K562 (cell line): ENCODE measurements around the gene RAE1. TPM values are rescaled to one million over a fixed set of nuclear protein-coding genes. Genes with fewer than 3 reads are reported as not detected.

Experiments
- ATAC-seq: fragments of 200-7000 bp; cut with Tn5 transposase; 3 replicates; pipeline ENCODE4 v1.9.1; 2020; ENCODE audit warnings: moderate library complexity
- BruUV-seq: library from RNA; stranded (reverse); fragments of 400-500 nt; replicated peaks from 2 replicates; lab custom pipeline; 2021; lab: Mats Ljungman, UMichigan
- CTCF ChIA-PET: fragments of 300-600 bp; formaldehyde crosslinking; extraction: SDS; loops from one replicate; lab custom pipeline; 2021; ENCODE audit warnings: low intra/inter-chr PET ratio; lab: Yijun Ruan, JAX
- POLR2A ChIA-PET: fragments of 300-600, 350-650 bp; sonication (Branson Sonifier 250); formaldehyde crosslinking; extraction: SDS; loops from one replicate; lab custom pipeline; 2021; ENCODE audit warnings: antibody characterized with exemption, inconsistent platforms; lab: Yijun Ruan, JAX
- DNase-seq, 4 experiments: peaks; one replicate each; pipeline versions ENCODE4 v3.0.0 to v3.0.0-alpha.2; 2011 to 2018; ENCODE audit warnings: low spot score in 3 of 4, mixed read lengths in 3 of 4; ENCODE audit errors: extremely low read depth in 1 of 4
- FAIRE-seq: peaks from 2 replicates; lab custom pipeline; 2011; peaks lifted over from hg19 to GRCh38; lab: Jason Lieb, UNC
- H2AFZ ChIP-seq: 2 replicates; pipeline ENCODE4 v1.6.0; 2011; ENCODE audit warnings: low read depth, low read length, control low read depth, inconsistent platforms
- H3K27ac ChIP-seq: fragments of 200-600 bp; 3 replicates; pipeline ENCODE4 v1.8.0; 2011; ENCODE audit warnings: low read depth, mild to moderate bottlenecking, control low read depth, inconsistent platforms, low read length, moderate library complexity, mixed read lengths; ENCODE audit errors: extremely low read depth
- H3K27me3 ChIP-seq, 2 experiments: fragments of 300-600 bp in 1 of 2; 2 replicates in 1 of 2; 3 replicates in 1 of 2; pipeline versions ENCODE4 v1.6.0 to v1.8.0; 2011; ENCODE audit warnings: inconsistent platforms in 2 of 2, low read length in 2 of 2, mild to moderate bottlenecking in 1 of 2, mixed read lengths in 1 of 2, moderate library complexity in 1 of 2; ENCODE audit not compliant: control insufficient read depth in 2 of 2, insufficient read depth in 2 of 2
- H3K36me3 ChIP-seq: fragments of 300-600 bp; 3 replicates; pipeline ENCODE4 v1.8.0; 2011; ENCODE audit warnings: mild to moderate bottlenecking, low read length, inconsistent platforms; ENCODE audit not compliant: control insufficient read depth, insufficient read depth
- H3K4me1 ChIP-seq, 2 experiments: fragments of 200-600 bp in 1 of 2; replicated peaks in 1 of 2; 2 replicates in 1 of 2; 3 replicates in 1 of 2; pipeline versions ENCODE4 v1.5.1 to v1.8.0; 2011; ENCODE audit warnings: inconsistent platforms in 2 of 2, low read length in 2 of 2, mild to moderate bottlenecking in 1 of 2, mixed read lengths in 1 of 2, moderate library complexity in 1 of 2; ENCODE audit not compliant: control insufficient read depth in 2 of 2, insufficient read depth in 2 of 2
- H3K4me2 ChIP-seq: 2 replicates; pipeline ENCODE4 v1.6.1; 2011; ENCODE audit warnings: low read length, control low read depth, inconsistent platforms, mixed read lengths; ENCODE audit not compliant: insufficient read depth
- H3K4me3 ChIP-seq: fragments of 200-600 bp; sonication (generic), shearing (Covaris generic); 2 replicates; pipeline ENCODE4 v1.5.1; 2016; ENCODE audit warnings: control low read depth, inconsistent platforms
- H3K79me2 ChIP-seq: fragments of 200-600 bp; 3 replicates; pipeline ENCODE4 v1.8.0; 2011; ENCODE audit warnings: low read length, inconsistent platforms; ENCODE audit not compliant: control insufficient read depth, insufficient read depth
- H3K9ac ChIP-seq, 2 experiments: 2 replicates each; pipeline versions ENCODE4 v1.6.0 to v1.6.1; 2011; ENCODE audit warnings: low read depth in 2 of 2, low read length in 2 of 2, control low read depth in 1 of 2, inconsistent platforms in 1 of 2, mild to moderate bottlenecking in 1 of 2, mixed read lengths in 1 of 2; ENCODE audit not compliant: insufficient read depth in 1 of 2
- H3K9me1 ChIP-seq: one replicate; pipeline ENCODE4 v1.6.0; 2011; ENCODE audit warnings: inconsistent platforms, mild to moderate bottlenecking, low read length, moderate library complexity; ENCODE audit not compliant: control insufficient read depth, insufficient read depth
- H3K9me3 ChIP-seq: replicated peaks from 2 replicates; pipeline ENCODE4 v1.5.1; 2011; ENCODE audit warnings: low read depth, low read length, inconsistent platforms; ENCODE audit not compliant: control insufficient read depth, insufficient read depth
- H4K20me1 ChIP-seq: replicated peaks from 2 replicates; pipeline ENCODE4 v1.6.1; 2011; ENCODE audit warnings: low read length, inconsistent platforms, mixed read lengths; ENCODE audit not compliant: control insufficient read depth, insufficient read depth
- CREM ChIP-seq: IDR thresholded peaks from 2 replicates; pipeline ENCODE4 v1.6.1; 2014; ENCODE audit warnings: antibody characterized with exemption, low read depth
- CTCFL ChIP-seq: IDR thresholded peaks from 2 replicates; pipeline ENCODE4 v1.6.1; 2011; ENCODE audit warnings: borderline replicate concordance, low read depth, mild to moderate bottlenecking, moderate library complexity, low read length; ENCODE audit not compliant: insufficient read depth, poor library complexity, severe bottlenecking
- GATAD2A ChIP-seq: fragments of 450-650 bp; IDR thresholded peaks from 2 replicates; pipeline ENCODE4 v1.6.1; 2017
- MCM3 ChIP-seq: fragments of 450-650 bp; IDR thresholded peaks from 2 replicates; pipeline ENCODE4 v1.6.1; 2016
- NFE2L1 ChIP-seq: fragments of 450-650 bp; IDR thresholded peaks from 2 replicates; pipeline ENCODE4 v1.6.1; 2016; ENCODE audit warnings: missing genetic modification characterization, low read depth, mild to moderate bottlenecking, missing compliant biosample characterization, moderate library complexity, borderline replicate concordance
- SP1 ChIP-seq: sonication (generic); formaldehyde crosslinking; IDR thresholded peaks from 2 replicates; pipeline ENCODE4 v1.8.1; 2022; ENCODE audit warnings: mild to moderate bottlenecking, missing genetic modification reagents
- ZBTB34 ChIP-seq: fragments of 250-450 bp; sonication (Bioruptor Pico); IDR thresholded peaks from 2 replicates; pipeline ENCODE4 v1.8.0; 2021; ENCODE audit warnings: mild to moderate bottlenecking, moderate library complexity
- ZNF707 ChIP-seq: fragments of 250-450 bp; sonication (Bioruptor Pico); conservative IDR thresholded peaks from 2 replicates; pipeline ENCODE4 v1.8.0; 2022; ENCODE audit warnings: inconsistent platforms, mild to moderate bottlenecking, moderate library complexity
- WGBS: fragments of 100-300 bp; shearing (Covaris generic); methylation state at CpG from one replicate; pipeline ENCODE4 v1.1.6; 2016; ENCODE audit warnings: low coverage, mixed read lengths; ENCODE audit not compliant: insufficient coverage; ENCODE audit errors: missing lambda C conversion rate; 5-methylcytosine and 5-hydroxymethylcytosine counted together
- in situ Hi-C: fragments of 300-500 bp; cut with MboI; formaldehyde crosslinking; loops from 4 replicates; pipeline ENCODE4 v1.15.0; 2018; ENCODE audit warnings: inconsistent platforms, mixed read lengths
- intact Hi-C: fragments of 100-400 bp; cut with micrococcal nuclease; formaldehyde crosslinking; loops from 2 replicates; pipeline ENCODE4 v1.14.2; 2022
- polyA plus RNA-seq, 8 experiments: library from polyadenylated mRNA; depleted of rRNA in 4 of 8; stranded (reverse) in 5 of 8; unstranded in 3 of 8; fragments of >200 nt; fragmentation: Nextera tagmentation in 2 of 8; fragmentation: Illumina TruSeq in 1 of 8; extraction: Ambion mirVana in 2 of 8; extraction: Trizol in 1 of 8; gene quantifications; 2 replicates each; pipeline versions ENCODE4 v1.2.1 to v1.2.3, GENCODE V29; 2011 to 2014; ENCODE audit warnings: inconsistent platforms in 1 of 8, missing spikeins in 1 of 8
- total RNA-seq, 7 experiments: library from RNA; depleted of rRNA in 6 of 7; stranded (reverse); fragments of >200 nt in 6 of 7; fragmentation: Illumina TruSeq in 2 of 7; extraction: Trizol in 2 of 7; gene quantifications; 2 replicates each; pipeline versions ENCODE4 v1.2.1 to v1.2.3, GENCODE V29; 2011 to 2021; ENCODE audit warnings: low replicate concordance in 1 of 7
- TF ChIP-seq, protein P1 (sequence below), 2 experiments: fragments of 250-450 bp in 1 of 2; fragments of 450-650 bp in 1 of 2; sonication (Bioruptor Pico) in 1 of 2; IDR thresholded peaks; 2 replicates each; pipeline versions ENCODE4 v1.6.1 to v1.8.0; 2016 to 2021; ENCODE audit warnings: mild to moderate bottlenecking in 2 of 2, moderate library complexity in 2 of 2, missing compliant biosample characterization in 1 of 2, missing genetic modification characterization in 1 of 2
- TF ChIP-seq, protein P2 (sequence below): sonication (generic); formaldehyde crosslinking; IDR thresholded peaks from 2 replicates; pipeline ENCODE4 v1.8.1; 2022; ENCODE audit warnings: missing genetic modification reagents

The RAE1 gene
- total and polyA plus RNA-seq, 9 of the 15 experiments (the other 6 are each of a cell fraction or from before 2014, with no cell fraction given), result 33.7 to 248 (median 77.7) TPM

- H3K4me3 ChIP-seq, result no peak overlapping the region
Measured at GRCh38 chr20:57317789-57318371, 33.2 kb upstream of the RAE1 start.

More at GRCh38 chr20:57317789-57318371, 33.2 kb upstream of the RAE1 start:
- ATAC-seq, result no peak
- Histone ChIP-seq H2AFZ (no peak overlapping the region), H3K9ac (no peak overlapping the region)
- TF ChIP-seq CREM (no peak), SP1 (CRISPR knock-in tag) (no peak), CTCFL (no peak), GATAD2A (no peak), ZNF707 (no peak), NFE2L1 (no peak), MCM3 (no peak), ZBTB34 (CRISPR knock-in tag) (no peak)
- TF ChIP-seq, protein P1, sequence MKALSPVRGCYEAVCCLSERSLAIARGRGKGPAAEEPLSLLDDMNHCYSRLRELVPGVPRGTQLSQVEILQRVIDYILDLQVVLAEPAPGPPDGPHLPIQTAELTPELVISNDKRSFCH (CRISPR knock-in tag; IDR thresholded peaks at IDR 0.05), result no peak
- TF ChIP-seq, protein P1 (tag; IDR thresholded peaks at IDR 0.05), result no peak
- TF ChIP-seq, protein P2, sequence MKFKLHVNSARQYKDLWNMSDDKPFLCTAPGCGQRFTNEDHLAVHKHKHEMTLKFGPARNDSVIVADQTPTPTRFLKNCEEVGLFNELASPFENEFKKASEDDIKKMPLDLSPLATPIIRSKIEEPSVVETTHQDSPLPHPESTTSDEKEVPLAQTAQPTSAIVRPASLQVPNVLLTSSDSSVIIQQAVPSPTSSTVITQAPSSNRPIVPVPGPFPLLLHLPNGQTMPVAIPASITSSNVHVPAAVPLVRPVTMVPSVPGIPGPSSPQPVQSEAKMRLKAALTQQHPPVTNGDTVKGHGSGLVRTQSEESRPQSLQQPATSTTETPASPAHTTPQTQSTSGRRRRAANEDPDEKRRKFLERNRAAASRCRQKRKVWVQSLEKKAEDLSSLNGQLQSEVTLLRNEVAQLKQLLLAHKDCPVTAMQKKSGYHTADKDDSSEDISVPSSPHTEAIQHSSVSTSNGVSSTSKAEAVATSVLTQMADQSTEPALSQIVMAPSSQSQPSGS (CRISPR knock-in tag), result no peak
- TF ChIP-seq, all 486 proteins: peak for 0
- CTCF ChIA-PET, result no interaction called here
- intact Hi-C loops (no loop called here), in situ Hi-C loops (no loop called here)
- Histone ChIP-seq H3K79me2 (no peaks in the 10 kb centered on the region), H3K4me2 (no peak overlapping the region), H4K20me1 (no peaks in the 10 kb centered on the region; the same call in 1 of the 2 replicates), H3K9me1 (no peaks in the 10 kb centered on the region), H3K4me1 (no peaks in the 10 kb centered on the region), H3K27ac (no peak overlapping the region), H3K27me3 (peaks cover 32 to 58% of the 10 kb centered on the region in 2 experiments; a peak in 4 of 5 replicates), H3K9me3 (no peaks in the 10 kb centered on the region), H3K36me3 (no peaks in the 10 kb centered on the region)
- WGBS, result under 1% methylated on average over 14 of the region's 14 CpGs
- no peak for DNase-seq
- POLR2A ChIA-PET, result interaction anchor here (0.5 kb wide), 1 partner anchor 1304 kb away, joined by 3 read pairs; no protein-coding TSS in a partner anchor
- BruUV-seq, result no TSS peak
- no peak for FAIRE-seq
